ENCODE data around the gene ABLIM2. TPM values are rescaled to one million over a fixed set of nuclear protein-coding genes. Genes with fewer than 3 reads are reported as not detected.

Gene ABLIM2
- total and polyA plus RNA-seq, 2 of the 8 experiments (the other 6 are each of a cell fraction or from before 2014, with no cell fraction given), result 2.8 to 3.0 TPM

- H2BK15ac ChIP-seq (ENCODE audit: low read length), result no peak overlapping the region
- H2AK5ac ChIP-seq (ENCODE audit: low read depth, low read length), result no peak overlapping the region
- H3K23me2 ChIP-seq (ENCODE audit: low read depth, low read length), result no peaks in the 10 kb centered on the region
- H4K8ac ChIP-seq (ENCODE audit: extremely low read depth, insufficient read depth, low read length), result peak overlapping the region; percentile 72; the same call in 1 of the 2 replicates
- H2AFZ ChIP-seq (ENCODE audit: low read length), result no peak overlapping the region
- no peak overlapping the region for H3K23ac ChIP-seq (ENCODE audit: insufficient read length)
- FAIRE-seq (no peak), DNase-seq (ENCODE audit: low read depth in 1 of 2, low spot score in 2 of 2) (no peak)
- CTCF ChIA-PET (ENCODE audit: partially characterized antibody), result no interaction called here
- no peak overlapping the region for H2BK20ac ChIP-seq (ENCODE audit: low read length)
- H2BK12ac ChIP-seq (ENCODE audit: low read depth, low read length), result peak overlapping the region; percentile 87; the same call in 1 of the 2 replicates
- no peak overlapping the region for H4K91ac ChIP-seq (replicated peaks; ENCODE audit: insufficient read length, low read length)
- H3K9me3 ChIP-seq (ENCODE audit: insufficient read depth in 2 of 2, low read depth in 1 of 2, low read length in 1 of 2), result no peaks in the 10 kb centered on the region; a peak in 1 of 4 replicates
- no peaks in the 10 kb centered on the region for H3K79me2 ChIP-seq (ENCODE audit: control insufficient read depth in 1 of 2, insufficient read depth in 2 of 2, low read length in 2 of 2)
- H3K4me1 ChIP-seq (replicated peaks in 1 of 4; ENCODE audit: control insufficient read depth in 3 of 4, insufficient read depth in 4 of 4, low read length in 3 of 4), result peaks cover 2 to 14% (median 10%) of the 10 kb centered on the region in 4 experiments
- no peak overlapping the region for H3K4me2 ChIP-seq (ENCODE audit: insufficient read depth in 1 of 2, low read depth in 2 of 2, low read length in 2 of 2)
- TF ChIP-seq SIN3A (conservative IDR thresholded peaks at IDR 0.05 in 1 of 2, IDR thresholded peaks at IDR 0.05 in 1 of 2; ENCODE audit: low read depth in 1 of 2, low read length in 2 of 2) (no peak), POU5F1 (IDR thresholded peaks at IDR 0.05; ENCODE audit: low read depth, low read length) (no peak), TCF12 (IDR thresholded peaks at IDR 0.05; ENCODE audit: low read depth, low read length) (no peak), CHD1 (IDR thresholded peaks at IDR 0.05; ENCODE audit: low read depth, low read length) (no peak), RFX5 (IDR thresholded peaks at IDR 0.05; ENCODE audit: borderline replicate concordance, low read depth, low read length) (no peak)
- no peak overlapping the region for H3K27ac ChIP-seq (ENCODE audit: low read depth, low read length)
- H3K56ac ChIP-seq (replicated peaks; ENCODE audit: insufficient read length, low read depth, low read length), result no peak overlapping the region
- H4K20me1 ChIP-seq (replicated peaks in 1 of 2; ENCODE audit: control insufficient read depth in 1 of 2, insufficient read depth in 2 of 2, low read length in 2 of 2), result no peaks in the 10 kb centered on the region
- H3K9ac ChIP-seq (replicated peaks in 1 of 4; ENCODE audit: extremely low read depth in 1 of 4, low read depth in 3 of 4, low read length in 3 of 4), result no peak overlapping the region
- WGBS, 2 experiments (ENCODE audit: extremely low coverage in 1 of 2, insufficient coverage in 1 of 2, insufficient read length in 1 of 2, insufficient replicate concordance in 2 of 2, low coverage in 1 of 2, low lambda C conversion rate in 2 of 2, missing lambda C conversion rate in 1 of 2), result 89% methylated on average over 12 of the region's 12 CpGs; no CpG with 5 or more reads in 1 of the 2 experiments
- H4K5ac ChIP-seq (ENCODE audit: insufficient read length, low read depth, low read length), result no peak overlapping the region
- no peak overlapping the region for H2BK120ac ChIP-seq (replicated peaks; ENCODE audit: low read depth, low read length)
- no peak overlapping the region for H3K14ac ChIP-seq (ENCODE audit: insufficient read length)
- no peak overlapping the region for H3K4ac ChIP-seq (replicated peaks; ENCODE audit: insufficient read length, low read depth, low read length)
- no peaks in the 10 kb centered on the region for H3K36me3 ChIP-seq (ENCODE audit: control insufficient read depth in 2 of 4, insufficient read depth in 4 of 4, low read length in 3 of 4)
- POLR2A ChIA-PET (ENCODE audit: partially characterized antibody), result no interaction called here
- no peaks in the 10 kb centered on the region for H3K79me1 ChIP-seq (ENCODE audit: low read depth, low read length)
- no peak overlapping the region for H2BK5ac ChIP-seq (ENCODE audit: low read depth, low read length)
- no peak overlapping the region for H3K4me3 ChIP-seq (ENCODE audit: extremely low read depth in 1 of 4, insufficient read depth in 2 of 4, low read depth in 3 of 4, low read length in 4 of 4)
- no peak overlapping the region for H3K18ac ChIP-seq (ENCODE audit: extremely low read depth, low read length)
- no peaks in the 10 kb centered on the region; a peak in 1 of 7 replicates for H3K27me3 ChIP-seq (replicated peaks in 1 of 4; ENCODE audit: control insufficient read depth in 3 of 4, extremely low read depth in 1 of 4, insufficient read depth in 3 of 4, low read length in 3 of 4)
Measured at GRCh38 chr4:8136529-8136928, 22.1 kb downstream of the ABLIM2 start.

Measured in H1 (cell line).